DMS 273 (cell line): ENCODE results near the gene TKTL1.

Source experiments
- DNase-seq: peaks from one replicate; lab custom pipeline; 2025; ENCODE audit not compliant: unreplicated experiment; lab: John Stamatoyannopoulos, UW

The TKTL1 gene

GRCh38 chrX:154359362-154360154 lies 64.0 kb downstream of the TKTL1 start:
- no peak for DNase-seq

GRCh38 chrX:154360155-154360713 lies 64.6 kb downstream of the TKTL1 start:
- no peak for DNase-seq

- no peak for DNase-seq
These were observed 66.6 kb downstream of the TKTL1 start for GRCh38 chrX:154362085-154362742.

DNA sequence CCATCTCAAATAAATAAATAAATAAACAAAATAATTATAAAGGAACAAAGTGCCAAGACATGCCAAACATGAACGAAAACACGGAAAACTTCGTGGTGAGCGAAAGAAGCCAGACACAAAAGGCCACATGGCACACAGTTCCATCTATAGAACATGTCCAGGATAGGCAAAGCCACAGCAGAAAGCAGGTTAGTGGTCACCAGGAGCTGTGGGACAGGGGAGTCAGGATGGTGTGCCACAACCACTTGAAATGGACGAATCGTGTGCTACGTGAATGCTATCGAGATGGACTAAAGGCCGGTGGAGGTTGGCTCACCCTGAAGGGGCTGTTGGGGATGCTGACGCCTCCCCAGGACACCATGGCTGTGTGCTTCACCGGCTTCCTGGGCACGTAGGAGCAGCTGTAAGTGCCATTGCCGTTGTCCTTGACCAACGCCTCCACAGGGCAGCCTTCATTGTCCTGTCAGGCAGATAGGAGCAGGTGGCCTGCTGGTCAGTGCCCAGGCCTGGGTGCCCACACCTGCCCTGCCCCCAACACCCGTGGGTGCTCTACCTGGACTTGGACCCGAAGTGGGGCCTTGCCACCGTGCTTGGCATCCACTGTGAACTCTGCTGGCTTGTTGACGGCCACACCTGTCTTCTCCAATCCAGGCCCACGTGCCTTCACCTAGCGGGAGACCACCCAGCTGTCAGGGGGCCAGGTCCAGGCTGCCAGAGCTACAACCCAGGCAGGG lies 68.3 kb downstream of the TKTL1 start:
- DNase-seq, result no peak

DNA sequence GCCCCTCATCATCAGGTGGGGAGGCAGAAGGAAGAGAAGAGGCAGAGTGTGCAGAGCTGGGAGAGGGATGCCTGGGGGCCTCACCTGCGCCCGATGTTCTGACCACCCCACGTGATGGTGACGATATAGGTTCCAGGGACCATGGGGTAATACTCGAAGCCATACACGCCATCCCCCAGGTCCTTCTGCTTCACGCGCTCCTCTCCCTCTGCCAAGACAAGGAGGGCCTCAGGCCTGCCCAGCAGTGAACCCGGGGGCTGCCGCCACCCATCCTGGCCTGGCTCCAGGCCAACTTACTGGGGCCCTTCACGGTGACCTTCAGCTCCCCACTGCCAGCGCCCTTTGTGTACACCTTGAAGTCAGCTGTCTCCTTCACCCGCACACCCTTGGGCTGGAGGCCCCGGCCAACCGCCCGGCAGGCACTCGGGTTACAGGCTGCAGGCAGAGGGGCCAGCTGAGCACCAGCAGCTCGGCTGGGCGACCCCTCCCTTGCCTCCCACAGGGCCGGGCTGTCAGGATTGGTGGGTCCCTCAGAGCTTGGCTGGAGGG lies 69.5 kb downstream of the TKTL1 start:
- DNase-seq, result no peak

DNA sequence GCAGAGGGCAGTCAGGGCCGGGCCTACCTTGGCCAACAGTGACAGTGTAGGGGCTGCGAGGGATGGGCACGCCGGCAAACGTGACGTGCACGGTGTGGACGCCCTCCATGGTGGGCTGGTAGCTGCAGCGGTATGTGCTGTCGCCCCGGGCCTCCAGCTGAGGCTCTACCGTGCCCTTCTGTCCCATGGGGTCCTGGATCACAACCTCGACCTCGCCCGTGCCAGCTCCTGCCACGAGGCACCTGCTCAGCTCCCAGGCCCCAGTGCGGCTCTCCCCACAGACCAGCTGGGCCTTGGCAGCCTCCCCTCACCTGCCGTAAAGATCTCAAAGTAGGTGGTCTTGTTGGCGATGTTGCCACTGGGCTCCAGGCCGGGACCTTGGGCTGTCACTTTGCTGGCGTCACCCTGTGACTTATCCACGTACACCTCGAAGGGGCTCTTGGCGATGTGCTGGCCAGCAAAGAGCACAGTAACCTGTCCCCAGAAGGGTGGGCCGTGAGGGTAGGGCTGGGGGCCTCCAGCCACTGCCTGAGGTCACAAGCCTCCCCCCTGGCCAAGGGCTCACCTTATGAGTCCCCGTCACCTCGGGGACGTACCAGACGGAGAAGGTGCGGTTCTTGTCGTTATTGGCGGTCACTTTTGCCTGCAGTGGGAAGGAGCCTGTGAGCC lies 70.5 kb downstream of the TKTL1 start:
- DNase-seq, result no peak

- DNase-seq, result peak; percentile 49
These were observed 71.1 kb downstream of the TKTL1 start for GRCh38 chrX:154366666-154367055.

GRCh38 chrX:154367474-154368308 lies 72.1 kb downstream of the TKTL1 start:
- no peak for DNase-seq

GRCh38 chrX:154368630-154369448 lies 73.2 kb downstream of the TKTL1 start:
- DNase-seq, result peak; percentile 54

DNA sequence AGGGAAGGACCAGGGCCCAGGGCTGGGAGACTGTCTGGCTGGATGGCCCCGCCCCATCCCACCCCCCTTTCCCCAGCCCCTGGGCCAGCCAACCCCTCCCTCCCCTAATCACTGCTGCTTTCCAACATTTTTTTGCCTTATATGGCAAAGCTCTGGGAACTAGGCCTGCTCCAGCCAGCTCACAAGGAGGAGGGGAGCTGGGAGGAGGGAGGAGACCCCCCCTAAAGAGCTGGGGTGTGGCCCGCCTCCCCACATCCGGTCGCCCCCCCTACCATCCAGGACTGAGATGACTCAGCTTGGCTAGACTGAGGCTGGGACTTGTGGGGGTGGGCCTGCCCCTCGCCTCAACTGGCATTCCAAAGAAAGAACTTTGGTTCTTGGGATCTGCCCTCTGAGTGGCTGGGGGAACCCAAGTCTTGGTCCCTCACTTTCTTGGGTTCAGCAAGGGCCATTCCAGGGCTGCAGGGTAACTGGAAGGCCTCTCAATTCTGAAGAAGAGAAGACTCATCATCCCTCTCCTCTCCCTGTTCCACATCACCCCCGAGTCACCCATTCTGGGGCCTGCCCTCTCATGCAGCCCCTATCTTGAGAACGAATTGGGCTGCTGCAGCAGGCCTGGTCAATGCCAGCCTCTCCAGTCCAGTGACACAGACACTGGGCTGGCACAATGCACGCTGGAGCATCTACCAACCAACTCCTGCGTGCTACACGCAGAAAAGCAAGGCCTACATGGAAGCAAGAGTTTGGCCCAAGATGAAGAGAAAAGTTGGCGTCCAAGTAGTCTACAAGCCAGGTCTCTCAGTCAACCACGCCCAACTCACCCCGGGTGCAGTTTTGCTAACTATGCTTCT lies 74.1 kb downstream of the TKTL1 start:
- peak; percentile 88 for DNase-seq

DNA sequence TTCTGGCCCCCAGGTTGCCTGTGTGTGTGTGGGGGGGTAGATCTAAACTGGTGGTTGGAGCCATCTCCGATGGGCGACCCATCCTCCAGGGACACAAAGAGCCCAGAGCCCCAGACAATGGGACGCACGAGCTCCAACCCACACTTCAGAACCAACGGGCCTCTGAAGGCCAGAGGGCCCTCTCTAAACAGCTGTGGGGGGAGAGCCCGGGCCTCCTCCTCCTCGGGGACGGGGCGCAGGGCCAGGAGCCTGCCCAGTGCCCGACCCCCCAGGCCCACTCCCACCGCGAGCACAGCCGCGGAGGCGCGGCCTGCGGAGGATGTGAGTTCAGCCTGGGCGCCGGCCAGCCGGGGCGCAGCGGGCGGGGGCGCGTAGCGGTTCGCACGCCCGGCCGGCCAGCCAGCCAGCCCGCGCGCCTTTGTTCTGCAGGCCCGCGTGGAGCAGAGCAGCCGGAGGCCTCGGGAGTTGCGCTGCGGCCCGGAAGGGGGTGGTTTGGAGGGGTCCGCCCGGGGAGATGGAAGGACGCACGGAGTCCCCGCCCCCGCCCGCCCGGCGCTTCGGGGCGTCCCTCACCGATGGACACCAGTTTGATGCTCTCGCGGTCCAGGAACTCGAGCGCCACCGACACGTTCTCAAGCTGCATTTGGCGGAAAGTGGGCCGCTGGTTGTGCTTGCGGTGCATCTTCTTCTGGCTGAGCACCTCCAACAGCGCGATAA lies 74.9 kb downstream of the TKTL1 start:
- peak; percentile 68 for DNase-seq

- DNase-seq, result peak; percentile 96
These were observed 75.6 kb downstream of the TKTL1 start for GRCh38 chrX:154371017-154371788.

GRCh38 chrX:154371789-154372300 lies 76.2 kb downstream of the TKTL1 start:
- peak; percentile 50 for DNase-seq

- peak; percentile 33 for DNase-seq
These were observed 77.0 kb downstream of the TKTL1 start for GRCh38 chrX:154372612-154373022.

DNA sequence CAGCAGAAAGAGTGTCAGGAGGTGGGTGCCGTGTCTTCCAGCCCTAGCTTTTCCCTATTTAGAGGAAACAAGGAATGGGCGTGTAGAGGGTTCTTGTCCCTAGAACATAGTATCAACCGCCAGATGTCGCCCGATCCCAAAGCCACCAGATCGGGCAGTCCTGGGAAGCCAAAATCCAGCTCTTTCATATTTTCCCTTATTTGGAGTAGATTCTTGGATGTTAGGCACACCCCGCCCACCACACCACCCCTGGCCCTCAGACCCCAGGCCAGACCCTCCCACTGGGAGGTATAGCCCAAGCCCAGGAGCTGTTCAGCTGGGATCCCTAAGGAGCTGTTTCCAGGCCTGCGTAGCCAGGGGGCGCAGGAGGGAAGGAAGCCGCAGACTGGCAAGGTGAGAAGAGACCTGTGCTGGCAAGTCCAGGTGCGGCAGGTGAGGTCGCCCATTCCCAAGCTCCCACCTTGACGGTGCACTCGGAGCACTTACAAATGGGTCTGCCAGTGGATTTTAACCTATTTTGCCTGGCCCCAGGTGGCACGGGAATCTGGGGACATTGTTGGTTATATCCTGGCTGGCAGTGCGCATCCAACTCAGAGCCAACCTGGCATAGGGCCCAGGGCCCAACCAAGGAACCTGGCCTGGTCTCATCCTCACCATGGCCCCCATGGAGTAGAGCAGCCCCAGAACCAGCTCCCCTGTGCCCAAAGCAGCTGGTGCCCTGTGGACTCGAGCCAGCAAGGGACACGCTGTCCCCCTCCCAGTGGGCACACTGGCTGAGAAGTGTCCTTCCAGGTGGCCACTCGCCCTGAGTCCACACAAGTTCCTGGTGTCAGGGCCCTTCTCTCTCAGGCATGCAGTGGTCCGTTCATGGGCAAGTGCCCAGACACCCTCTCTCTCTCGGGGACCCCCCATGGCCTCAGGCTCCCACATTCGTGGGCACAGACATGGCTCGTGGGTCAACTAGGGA lies 78.0 kb downstream of the TKTL1 start:
- peak; percentile 89 for DNase-seq
